ENCODE data around the gene GALNT9. TPM values are rescaled to one million over a fixed set of nuclear protein-coding genes. Genes with fewer than 3 reads are reported as not detected.
A peak's percentile ranks its signal among the peaks of the same experiment; 100 is the strongest.

GALNT9 gene
- total RNA-seq, 2 experiments from 2014 or later = not detected

DNA sequence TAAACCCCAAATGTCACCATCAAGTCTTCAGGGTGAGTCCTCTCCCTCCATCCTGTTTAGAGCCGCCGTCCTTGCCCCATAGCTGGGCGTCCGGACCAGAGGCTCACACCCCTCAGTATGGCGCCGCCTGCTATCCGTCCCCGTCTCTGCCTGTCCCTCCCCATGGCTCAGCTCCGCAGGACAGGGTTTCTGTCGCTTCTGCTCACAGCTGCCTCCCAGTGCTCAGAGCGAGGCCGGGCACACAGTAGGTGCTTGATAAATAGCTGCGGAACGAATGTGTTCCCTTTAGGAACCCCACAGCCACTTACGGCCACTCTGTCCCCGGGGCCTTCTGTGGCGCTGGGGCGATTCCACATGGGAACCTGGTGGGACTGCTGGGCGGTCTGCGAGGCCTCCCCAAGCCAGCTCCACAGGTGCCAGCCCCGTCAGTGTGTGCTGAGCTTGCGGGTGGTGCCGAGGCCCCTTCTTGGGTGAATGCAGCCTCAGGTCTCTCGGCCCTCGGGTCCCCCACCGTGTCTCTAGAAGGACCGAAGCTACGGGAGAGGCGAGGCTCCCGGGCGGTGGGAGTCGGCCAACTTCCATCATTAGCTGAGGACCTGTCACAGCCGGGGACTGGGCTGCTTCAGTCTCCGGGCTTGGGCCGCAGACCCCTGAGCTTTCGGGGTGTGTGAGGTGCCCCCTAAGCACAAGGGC is 122.2 kb downstream of the GALNT9 start:
- ATAC-seq (ENCODE audit: poor library complexity) = no peak
- H3K36me3 ChIP-seq (ENCODE audit: insufficient read depth, low read length) = no peaks in the 10 kb centered on the region
- peaks cover 17% of the 10 kb centered on the region for H3K4me1 ChIP-seq (ENCODE audit: insufficient read depth, low read length)
- DNase-seq = no peak
- Mint-ChIP-seq H3K4me1 (ENCODE audit: low read depth) (no peaks in the 10 kb centered on the region), H3K9me3 (no peaks in the 10 kb centered on the region), H3K27me3 (peaks cover 28% of the 10 kb centered on the region), H3K4me3 (no peak overlapping the region), H3K27ac (no peak overlapping the region), H3K36me3 (ENCODE audit: low read depth) (no peaks in the 10 kb centered on the region)
- POLR2A ChIA-PET = no interaction called here
- no peak overlapping the region for H3K4me3 ChIP-seq (ENCODE audit: low read length)
- TF ChIP-seq CTCF (IDR thresholded peaks at IDR 0.05) = no peak
- intact Hi-C loops (cut with DNase I, micrococcal nuclease) = no loop called here
- peaks cover 0 to 38% of the 10 kb centered on the region in 2 experiments for H3K9me3 ChIP-seq (ENCODE audit: control insufficient read depth in 1 of 2, insufficient read depth in 1 of 2, low read length in 2 of 2)
- no peak overlapping the region for H3K27ac ChIP-seq (ENCODE audit: low read depth in 1 of 2, low read length in 2 of 2)
- CTCF ChIA-PET = no interaction called here
- H3K27me3 ChIP-seq (ENCODE audit: control insufficient read depth in 1 of 2, insufficient read depth in 2 of 2, low read length in 2 of 2) = peaks cover 26 to 31% of the 10 kb centered on the region in 2 experiments

GRCh38 chr12:132206046-132206434 is 123.3 kb downstream of the GALNT9 start:
- Histone ChIP-seq H3K4me1 (ENCODE audit: insufficient read depth, low read length) (peaks cover 10% of the 10 kb centered on the region), H3K4me3 (ENCODE audit: low read length) (no peak overlapping the region), H3K9me3 (ENCODE audit: control insufficient read depth in 1 of 2, insufficient read depth in 1 of 2, low read length in 2 of 2) (peaks cover 0 to 30% of the 10 kb centered on the region in 2 experiments), H3K27me3 (ENCODE audit: control insufficient read depth in 1 of 2, insufficient read depth in 2 of 2, low read length in 2 of 2) (peaks cover 26 to 31% of the 10 kb centered on the region in 2 experiments), H3K27ac (ENCODE audit: low read depth in 1 of 2, low read length in 2 of 2) (no peak overlapping the region), H3K36me3 (ENCODE audit: insufficient read depth, low read length) (no peaks in the 10 kb centered on the region)
- Mint-ChIP-seq H3K4me3 (no peak overlapping the region), H3K27ac (no peak overlapping the region), H3K27me3 (peaks cover 30% of the 10 kb centered on the region), H3K9me3 (no peaks in the 10 kb centered on the region), H3K36me3 (ENCODE audit: low read depth) (no peaks in the 10 kb centered on the region), H3K4me1 (ENCODE audit: low read depth) (no peaks in the 10 kb centered on the region)
- ChIA-PET CTCF (no interaction called here), POLR2A (no interaction called here)
- no peak for ATAC-seq (ENCODE audit: poor library complexity)
- DNase-seq = no peak
- intact Hi-C loops (cut with DNase I, micrococcal nuclease) = no loop called here
- no peak for TF ChIP-seq CTCF (IDR thresholded peaks at IDR 0.05)

DNA sequence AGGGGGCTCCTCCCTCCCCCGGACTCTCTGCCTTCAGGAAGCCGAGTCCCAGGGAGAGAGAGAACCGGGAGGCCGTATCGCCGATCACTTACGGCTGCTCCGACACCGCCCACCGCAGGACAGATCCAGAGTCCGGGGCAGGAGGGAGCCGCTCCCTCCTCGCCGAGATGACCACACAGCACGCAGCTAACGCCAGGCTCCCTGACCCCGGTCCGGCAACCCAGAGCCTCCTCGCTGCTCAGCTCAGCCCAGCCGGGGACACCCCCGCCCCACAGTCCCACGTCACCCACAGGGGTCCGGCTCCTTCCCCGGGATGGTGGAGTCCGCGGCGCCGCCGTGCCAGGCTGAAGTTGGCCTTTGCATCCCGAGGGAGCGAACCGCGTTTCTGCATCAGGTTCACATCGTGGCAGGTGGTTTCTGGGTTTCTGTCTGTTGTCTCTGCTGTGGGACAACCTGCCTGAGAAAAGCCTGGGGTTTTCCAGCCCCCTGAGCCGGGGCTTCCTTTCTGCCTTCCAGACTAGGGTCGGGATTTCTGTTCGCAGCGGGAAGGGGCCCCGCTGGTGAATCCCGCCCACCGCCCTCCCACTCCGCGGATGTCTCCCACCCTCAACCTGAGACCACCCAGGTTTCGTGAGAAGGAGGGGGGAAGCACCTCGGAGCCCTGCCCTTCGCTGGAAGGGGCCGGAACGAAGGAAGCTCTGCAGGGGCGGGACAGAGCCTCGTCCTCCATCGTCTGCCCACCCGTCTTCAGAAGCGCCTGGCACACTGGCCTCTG is 123.9 kb downstream of the GALNT9 start:
- CTCF ChIA-PET = no interaction called here
- peaks cover 26 to 31% of the 10 kb centered on the region in 2 experiments for H3K27me3 ChIP-seq (ENCODE audit: control insufficient read depth in 1 of 2, insufficient read depth in 2 of 2, low read length in 2 of 2)
- Mint-ChIP-seq H3K4me1 (ENCODE audit: low read depth) (no peaks in the 10 kb centered on the region), H3K27me3 (peaks cover 30% of the 10 kb centered on the region), H3K4me3 (no peak overlapping the region), H3K27ac (no peak overlapping the region), H3K9me3 (no peaks in the 10 kb centered on the region), H3K36me3 (ENCODE audit: low read depth) (no peaks in the 10 kb centered on the region)
- peak in 1 of 14 experiments; percentile 17 for DNase-seq
- TF ChIP-seq CTCF (IDR thresholded peaks at IDR 0.05) = no peak
- H3K9me3 ChIP-seq (ENCODE audit: control insufficient read depth in 1 of 2, insufficient read depth in 1 of 2, low read length in 2 of 2) = peaks cover 0 to 29% of the 10 kb centered on the region in 2 experiments
- H3K36me3 ChIP-seq (ENCODE audit: insufficient read depth, low read length) = no peaks in the 10 kb centered on the region
- no peak for ATAC-seq (ENCODE audit: poor library complexity)
- intact Hi-C loops (cut with DNase I, micrococcal nuclease) = no loop called here
- H3K4me1 ChIP-seq (ENCODE audit: insufficient read depth, low read length) = peaks cover 10% of the 10 kb centered on the region
- no peak overlapping the region for H3K4me3 ChIP-seq (ENCODE audit: low read length)
- H3K27ac ChIP-seq (ENCODE audit: low read depth in 1 of 2, low read length in 2 of 2) = no peak overlapping the region
- POLR2A ChIA-PET = no interaction called here

Data from CD4-positive, alpha-beta T cell (primary cell).